ENCODE results near the gene PCLAF.
"Not testable (repeated sequence)": the region's sequence is repeated elsewhere in the genome, so short reads cannot be mapped to it uniquely, and the experiment has no call there.

The PCLAF gene, protein sequence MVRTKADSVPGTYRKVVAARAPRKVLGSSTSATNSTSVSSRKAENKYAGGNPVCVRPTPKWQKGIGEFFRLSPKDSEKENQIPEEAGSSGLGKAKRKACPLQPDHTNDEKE

DNA sequence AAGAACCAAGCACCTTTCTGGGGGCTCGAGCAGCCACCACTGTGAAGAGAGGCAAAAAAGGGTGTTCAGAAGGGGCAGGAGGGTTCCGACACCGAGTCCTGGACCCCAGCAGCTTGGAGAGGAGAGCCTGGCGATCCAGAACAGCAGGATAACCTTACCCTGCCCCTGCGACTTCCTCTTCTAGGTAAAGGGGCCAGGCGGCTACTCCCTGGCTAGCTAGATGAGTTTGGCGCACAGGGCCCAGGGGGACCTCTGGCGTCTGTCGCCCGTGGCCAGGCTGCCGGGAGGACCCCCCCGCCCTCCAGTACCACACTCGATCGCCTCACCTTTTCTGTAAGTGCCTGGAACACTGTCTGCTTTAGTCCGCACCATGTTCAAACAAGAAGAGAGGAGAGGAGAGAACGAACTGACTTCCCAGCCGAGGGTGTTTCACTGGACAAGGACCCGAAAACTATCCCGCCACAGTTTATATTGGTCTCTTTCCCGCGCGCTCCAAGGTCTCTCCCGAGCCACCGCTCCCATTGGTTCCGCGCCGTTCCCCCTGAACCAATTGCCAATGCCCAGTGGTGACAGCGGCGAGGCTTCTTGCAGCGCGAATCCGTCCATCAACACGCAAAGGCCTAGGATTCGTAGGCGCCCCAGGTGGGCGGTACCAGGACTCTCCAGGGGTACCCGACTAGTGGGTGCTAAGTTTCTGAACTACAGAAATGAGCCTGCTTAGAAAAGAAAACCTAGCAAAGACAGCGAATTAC is at the start of gene PCLAF:
Gene PCLAF, minus strand, starts transcription at position 442 of the 752 bp plus-strand sequence. Its CDS starts 70 bp downstream, at position 372.
- peak within 1 kb of the TSS; percentile 97 for H3K4me3 Mint-ChIP-seq
- H3K9me3 Mint-ChIP-seq = no peaks in the 10 kb centered on the region
- H3K4me1 Mint-ChIP-seq (ENCODE audit: low read depth) = peaks cover 16% of the 10 kb centered on the region
- peak; percentile 96 for DNase-seq (ENCODE audit: low spot score)
- no peaks in the 10 kb centered on the region for H3K27me3 Mint-ChIP-seq (ENCODE audit: low read depth)
- H3K27ac Mint-ChIP-seq = peak within 1 kb of the TSS; percentile 96
- peaks cover 23% of the 10 kb centered on the region for H3K36me3 Mint-ChIP-seq (ENCODE audit: low read depth)

GRCh38 chr15:64430000-64430735 is 48.9 kb upstream of the PCLAF start:
- Mint-ChIP-seq H3K4me3 (peak overlapping the region; percentile 82), H3K27me3 (ENCODE audit: low read depth) (no peaks in the 10 kb centered on the region), H3K9me3 (no peaks in the 10 kb centered on the region), H3K4me1 (ENCODE audit: low read depth) (peaks cover 40% of the 10 kb centered on the region), H3K27ac (peak overlapping the region; percentile 86), H3K36me3 (ENCODE audit: low read depth) (peaks cover 26% of the 10 kb centered on the region)
- DNase-seq (ENCODE audit: low spot score) = peak; percentile 51

GRCh38 chr15:64429448-64429847 is 48.2 kb upstream of the PCLAF start:
- Mint-ChIP-seq H3K27me3 (ENCODE audit: low read depth) (no peaks in the 10 kb centered on the region), H3K9me3 (no peaks in the 10 kb centered on the region), H3K4me3 (peak overlapping the region; percentile 82), H3K27ac (peak overlapping the region; percentile 86), H3K4me1 (ENCODE audit: low read depth) (peaks cover 39% of the 10 kb centered on the region), H3K36me3 (ENCODE audit: low read depth) (peaks cover 30% of the 10 kb centered on the region)
- DNase-seq (ENCODE audit: low spot score) = no peak

DNA sequence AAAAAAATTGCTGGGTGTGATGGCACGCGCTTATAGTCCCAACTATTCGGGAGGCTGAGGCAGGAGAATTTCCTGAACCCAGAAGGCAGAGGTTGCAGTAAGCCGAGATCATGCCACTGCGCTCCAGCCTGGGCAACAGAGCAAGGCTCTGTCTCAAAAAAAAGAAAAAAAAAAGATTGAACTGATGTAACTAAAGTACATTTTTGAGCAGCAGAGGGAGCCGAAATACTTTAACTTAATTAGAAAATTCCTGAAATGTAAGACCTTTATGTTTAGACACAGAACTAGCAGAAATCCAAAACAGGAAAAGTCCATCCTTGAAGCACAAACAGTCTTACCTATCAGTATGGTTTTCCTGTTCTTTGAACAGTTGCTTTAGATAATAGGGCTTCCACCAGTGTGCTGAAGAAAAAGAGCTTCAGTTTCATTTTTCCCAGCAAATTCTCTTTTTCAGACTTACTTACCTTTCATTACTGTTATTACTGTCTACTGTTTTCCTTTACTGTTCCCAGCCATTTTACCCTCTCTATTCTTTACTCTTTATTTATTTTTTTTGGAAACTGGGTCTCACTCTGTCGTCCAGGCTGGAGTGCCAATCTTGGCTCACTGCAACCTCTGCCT is 45.7 kb upstream of the PCLAF start:
- H3K4me1 Mint-ChIP-seq (ENCODE audit: low read depth) = peaks cover 38% of the 10 kb centered on the region
- peak overlapping the region; percentile 63 for H3K27ac Mint-ChIP-seq
- H3K4me3 Mint-ChIP-seq = no peak overlapping the region
- no peaks in the 10 kb centered on the region for H3K27me3 Mint-ChIP-seq (ENCODE audit: low read depth)
- peaks cover 34% of the 10 kb centered on the region for H3K36me3 Mint-ChIP-seq (ENCODE audit: low read depth)
- no peaks in the 10 kb centered on the region for H3K9me3 Mint-ChIP-seq
- DNase-seq (ENCODE audit: low spot score) = no peak

- H3K4me3 Mint-ChIP-seq = no peak overlapping the region
- no peak for DNase-seq (ENCODE audit: low spot score)
- H3K36me3 Mint-ChIP-seq (ENCODE audit: low read depth) = peaks cover 31% of the 10 kb centered on the region
- H3K9me3 Mint-ChIP-seq = no peaks in the 10 kb centered on the region
- H3K4me1 Mint-ChIP-seq (ENCODE audit: low read depth) = peaks cover 28% of the 10 kb centered on the region
- H3K27ac Mint-ChIP-seq = no peak overlapping the region
- no peaks in the 10 kb centered on the region for H3K27me3 Mint-ChIP-seq (ENCODE audit: low read depth)
These were observed 44.0 kb upstream of the PCLAF start for GRCh38 chr15:64425221-64425620.

- H3K27me3 Mint-ChIP-seq (ENCODE audit: low read depth) = no peaks in the 10 kb centered on the region
- no peaks in the 10 kb centered on the region for H3K9me3 Mint-ChIP-seq
- peaks cover 18% of the 10 kb centered on the region for H3K4me1 Mint-ChIP-seq (ENCODE audit: low read depth)
- H3K4me3 Mint-ChIP-seq = no peak overlapping the region
- peaks cover 29% of the 10 kb centered on the region for H3K36me3 Mint-ChIP-seq (ENCODE audit: low read depth)
- DNase-seq (ENCODE audit: low spot score) = no peak
- no peak overlapping the region for H3K27ac Mint-ChIP-seq
These were observed 42.7 kb upstream of the PCLAF start for GRCh38 chr15:64423970-64424369.

GRCh38 chr15:64422697-64423096 is 41.5 kb upstream of the PCLAF start:
- Mint-ChIP-seq H3K4me3 (no peak overlapping the region), H3K36me3 (ENCODE audit: low read depth) (peaks cover 34% of the 10 kb centered on the region), H3K4me1 (ENCODE audit: low read depth) (peaks cover 11% of the 10 kb centered on the region), H3K27ac (no peak overlapping the region), H3K27me3 (ENCODE audit: low read depth) (no peaks in the 10 kb centered on the region), H3K9me3 (no peaks in the 10 kb centered on the region)
- DNase-seq (ENCODE audit: low spot score) = no peak

GRCh38 chr15:64412216-64412615 is 31.0 kb upstream of the PCLAF start:
- Mint-ChIP-seq H3K4me3 (no peak overlapping the region), H3K27me3 (ENCODE audit: low read depth) (no peaks in the 10 kb centered on the region), H3K4me1 (ENCODE audit: low read depth) (peaks cover 2% of the 10 kb centered on the region), H3K9me3 (no peaks in the 10 kb centered on the region), H3K27ac (no peak overlapping the region), H3K36me3 (ENCODE audit: low read depth) (peaks cover 47% of the 10 kb centered on the region)
- DNase-seq (ENCODE audit: low spot score) = no peak

DNA sequence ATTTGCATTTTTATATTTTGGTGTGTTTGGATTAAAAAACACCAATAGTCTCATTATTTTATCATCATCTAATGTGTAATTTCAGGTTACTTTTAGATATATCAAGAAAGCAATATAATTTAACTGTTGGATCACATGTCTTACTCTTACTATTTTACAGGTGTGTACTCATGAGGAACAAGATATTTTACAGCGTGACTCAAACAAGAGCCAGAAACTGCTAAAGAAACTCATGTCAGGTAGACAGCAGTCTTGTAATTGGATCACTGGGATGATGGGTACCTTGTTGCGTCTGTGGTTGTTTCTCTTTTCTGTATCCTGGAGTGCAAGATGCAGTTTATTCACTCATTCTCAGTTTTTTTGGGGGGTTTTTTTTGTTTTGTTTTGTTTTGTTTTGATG is 19.3 kb upstream of the PCLAF start:
- Mint-ChIP-seq H3K4me3 (no peak overlapping the region), H3K36me3 (ENCODE audit: low read depth) (peaks cover 39% of the 10 kb centered on the region), H3K27me3 (ENCODE audit: low read depth) (no peaks in the 10 kb centered on the region), H3K4me1 (ENCODE audit: low read depth) (no peaks in the 10 kb centered on the region), H3K9me3 (no peaks in the 10 kb centered on the region), H3K27ac (no peak overlapping the region)
- DNase-seq (ENCODE audit: low spot score) = no peak

DNA sequence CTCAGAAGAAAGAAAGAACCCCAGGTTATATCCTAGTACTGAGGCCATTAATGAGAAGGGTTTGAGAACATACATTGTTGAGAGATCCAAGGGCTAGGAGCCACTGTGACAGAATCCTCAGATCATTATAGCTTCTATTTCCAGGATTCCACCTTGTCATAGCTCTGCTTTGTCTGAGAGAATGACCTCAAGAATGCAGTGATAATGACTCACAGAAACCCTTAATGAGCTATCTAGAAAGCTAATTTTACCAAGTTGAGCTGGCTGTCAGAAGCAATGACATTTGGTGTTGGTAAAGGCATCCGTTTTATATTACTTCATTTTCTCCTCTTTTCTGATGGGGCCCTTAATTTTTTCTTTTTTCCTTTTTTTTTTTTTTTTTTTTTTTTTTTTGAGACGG is 17.3 kb upstream of the PCLAF start:
- Mint-ChIP-seq H3K27me3 (ENCODE audit: low read depth) (no peaks in the 10 kb centered on the region), H3K27ac (no peak overlapping the region), H3K4me1 (ENCODE audit: low read depth) (peaks cover 3% of the 10 kb centered on the region), H3K9me3 (no peaks in the 10 kb centered on the region), H3K36me3 (ENCODE audit: low read depth) (peaks cover 47% of the 10 kb centered on the region), H3K4me3 (no peak overlapping the region)
- DNase-seq (ENCODE audit: low spot score) = no peak

- no peak overlapping the region for H3K4me3 Mint-ChIP-seq
- H3K4me1 Mint-ChIP-seq (ENCODE audit: low read depth) = peaks cover 3% of the 10 kb centered on the region
- no peak for DNase-seq (ENCODE audit: low spot score)
- H3K27ac Mint-ChIP-seq = no peak overlapping the region
- no peaks in the 10 kb centered on the region for H3K9me3 Mint-ChIP-seq
- H3K27me3 Mint-ChIP-seq (ENCODE audit: low read depth) = no peaks in the 10 kb centered on the region
- H3K36me3 Mint-ChIP-seq (ENCODE audit: low read depth) = peaks cover 46% of the 10 kb centered on the region
These were observed 15.5 kb upstream of the PCLAF start for GRCh38 chr15:64396789-64397188.

- not testable (repeated sequence) for H3K27me3 Mint-ChIP-seq (ENCODE audit: low read depth); H3K27ac Mint-ChIP-seq; DNase-seq (ENCODE audit: low spot score); H3K9me3 Mint-ChIP-seq; H3K4me3 Mint-ChIP-seq
- Mint-ChIP-seq H3K36me3 (ENCODE audit: low read depth) (peaks cover 33% of the 10 kb centered on the region), H3K4me1 (ENCODE audit: low read depth) (peaks cover 18% of the 10 kb centered on the region)
These were observed 11.2 kb upstream of the PCLAF start for GRCh38 chr15:64392471-64392870.

DNA sequence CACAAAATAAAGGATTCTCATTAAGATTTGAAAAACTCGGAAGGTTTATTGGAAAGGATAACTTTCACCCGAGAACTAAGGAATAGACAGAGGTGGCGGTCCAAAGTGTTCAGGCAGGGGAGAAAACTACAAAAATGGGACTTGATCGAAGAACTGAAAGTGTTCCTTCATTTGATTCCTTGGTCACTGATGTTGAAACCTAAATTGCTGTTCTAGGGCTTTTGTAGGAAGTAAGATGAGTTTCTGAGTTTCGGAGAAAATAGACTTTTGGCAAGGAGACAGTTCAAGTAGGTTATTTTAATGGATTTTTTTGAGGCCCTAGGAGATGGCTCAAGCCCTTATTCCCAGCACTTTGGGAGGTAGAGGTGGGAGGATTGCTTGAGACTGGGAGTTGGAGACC is 7.8 kb upstream of the PCLAF start:
- H3K27me3 Mint-ChIP-seq (ENCODE audit: low read depth) = no peaks in the 10 kb centered on the region
- H3K27ac Mint-ChIP-seq = no peak overlapping the region
- H3K4me1 Mint-ChIP-seq (ENCODE audit: low read depth) = peaks cover 16% of the 10 kb centered on the region
- H3K4me3 Mint-ChIP-seq = peak overlapping the region; percentile 97
- no peaks in the 10 kb centered on the region for H3K9me3 Mint-ChIP-seq
- DNase-seq (ENCODE audit: low spot score) = no peak
- peaks cover 16% of the 10 kb centered on the region for H3K36me3 Mint-ChIP-seq (ENCODE audit: low read depth)
